HG02588 (cell line): Measurements from ENCODE around the gene MTUS2.

ENCODE experiments used
- ATAC-seq: cut with Tn5 transposase; IDR thresholded peaks from one replicate; pipeline ENCODE4 v1.9.1; 2021; ENCODE audit warnings: mild to moderate bottlenecking, moderate library complexity; ENCODE audit not compliant: unreplicated experiment

The MTUS2 gene

DNA sequence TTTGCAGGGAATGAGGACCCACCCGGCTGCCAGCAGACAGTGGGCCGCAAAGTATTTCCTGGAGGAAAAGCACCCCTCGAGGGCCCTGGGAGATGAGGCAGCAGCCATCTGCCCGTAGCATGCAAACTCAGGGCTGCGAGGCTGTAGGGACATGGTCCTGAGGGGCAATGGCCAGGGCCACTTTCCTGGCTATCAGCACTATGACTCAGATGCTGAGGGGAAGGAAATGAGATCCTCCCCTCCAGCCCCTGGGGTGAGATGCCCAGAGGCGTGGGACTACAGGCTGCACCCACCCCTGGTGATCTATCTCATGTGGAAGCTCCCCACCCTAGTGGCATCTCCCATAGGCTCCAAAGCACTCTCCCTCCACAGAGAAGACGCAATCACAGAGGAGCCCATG, 695.2 kb downstream of the MTUS2 start:
- ATAC-seq: no peak

DNA sequence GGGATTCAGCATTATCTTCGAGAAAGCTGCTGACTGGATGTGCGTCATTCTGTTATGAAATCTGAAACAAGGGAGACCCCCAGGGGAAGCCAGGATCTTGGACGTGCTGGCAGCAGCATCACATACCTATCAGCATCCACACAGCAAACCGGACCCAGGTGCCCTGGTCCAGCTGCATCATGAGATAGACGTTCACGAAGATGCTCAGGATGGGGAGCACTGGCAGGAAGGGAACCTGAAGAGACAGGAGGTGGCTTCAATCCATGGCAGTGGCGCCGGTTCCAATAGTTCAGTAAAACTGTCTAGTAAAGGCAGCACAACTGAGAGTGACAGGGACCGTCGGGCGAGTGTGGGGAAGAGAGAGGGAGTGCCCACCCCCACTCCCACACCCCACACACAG, 695.9 kb downstream of the MTUS2 start:
- no peak for ATAC-seq

DNA sequence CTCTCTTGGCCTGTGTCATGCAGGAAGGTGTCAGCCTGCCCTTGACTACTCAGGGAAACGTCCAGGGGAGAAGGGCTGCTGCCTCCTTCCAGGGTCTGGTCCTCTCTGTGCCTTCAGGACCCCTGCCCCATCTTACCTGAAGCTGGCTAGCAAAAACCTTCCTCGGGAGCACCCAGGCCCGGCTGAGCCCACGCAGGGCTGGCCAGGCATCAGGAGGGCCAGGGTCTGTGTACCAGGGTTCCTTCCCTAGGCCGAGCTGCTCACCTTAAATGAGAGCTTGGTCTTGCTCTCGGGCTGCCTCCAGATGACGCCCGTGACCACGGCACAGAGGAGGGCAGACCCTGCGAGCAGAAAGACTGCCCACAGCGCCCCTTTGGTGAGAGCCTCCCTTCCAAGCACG, 696.7 kb downstream of the MTUS2 start:
- no peak for ATAC-seq

DNA sequence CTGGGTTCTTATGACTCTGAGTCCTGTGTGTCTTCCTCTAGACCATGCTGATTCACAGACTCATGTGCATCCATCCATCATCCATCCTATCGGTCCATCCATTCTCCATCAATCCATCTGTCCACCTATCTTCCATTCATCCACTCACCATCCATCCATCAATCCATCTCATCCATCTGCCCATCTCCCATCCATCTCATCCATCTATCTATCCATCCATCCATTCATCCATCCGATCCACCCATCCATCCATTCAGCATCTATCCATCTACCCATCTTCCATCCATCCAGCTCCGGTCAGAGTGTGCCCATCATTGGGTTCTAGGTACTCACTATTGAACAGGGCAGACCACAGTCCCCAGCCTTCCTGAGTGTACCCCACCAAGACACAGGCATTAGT, 699.8 kb downstream of the MTUS2 start:
- no peak for ATAC-seq

DNA sequence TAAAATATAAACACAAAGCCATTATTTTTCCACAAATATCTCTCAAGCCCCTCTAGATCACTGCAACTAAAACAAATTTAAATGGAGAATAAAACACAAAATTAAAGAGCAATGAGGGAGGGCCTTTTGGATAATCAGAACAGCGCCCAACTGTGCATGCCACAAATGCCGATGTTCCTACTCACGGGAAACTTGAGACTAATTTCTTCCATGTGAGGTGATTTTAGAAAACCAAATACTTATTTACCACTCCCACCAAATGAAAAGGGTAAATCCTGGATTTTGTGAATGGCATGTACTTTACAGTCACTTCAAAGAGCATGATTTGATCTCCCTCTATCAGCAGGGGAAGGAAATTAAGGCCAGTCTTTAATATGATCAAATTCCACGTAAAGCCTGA, 700.5 kb downstream of the MTUS2 start:
- no peak for ATAC-seq

DNA sequence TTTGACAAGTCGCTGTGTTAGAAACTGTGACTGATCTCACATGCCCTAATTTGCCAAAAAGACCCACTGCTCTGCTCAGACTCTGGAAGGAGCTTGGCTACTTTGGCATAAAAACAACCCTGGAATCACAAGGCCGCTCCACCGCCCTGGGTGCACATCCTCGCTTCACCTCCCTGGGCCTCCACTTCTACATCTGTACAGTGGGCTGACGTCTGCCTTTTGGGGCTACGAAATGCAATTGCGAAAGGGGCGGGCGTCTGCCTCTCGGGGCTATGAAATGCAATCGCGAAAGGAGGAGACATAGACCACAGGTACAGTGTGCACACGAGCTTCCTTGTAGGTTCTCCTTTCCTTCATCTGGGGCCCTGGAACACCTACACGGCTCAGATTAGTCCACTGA, 701.2 kb downstream of the MTUS2 start:
- no peak for ATAC-seq

DNA sequence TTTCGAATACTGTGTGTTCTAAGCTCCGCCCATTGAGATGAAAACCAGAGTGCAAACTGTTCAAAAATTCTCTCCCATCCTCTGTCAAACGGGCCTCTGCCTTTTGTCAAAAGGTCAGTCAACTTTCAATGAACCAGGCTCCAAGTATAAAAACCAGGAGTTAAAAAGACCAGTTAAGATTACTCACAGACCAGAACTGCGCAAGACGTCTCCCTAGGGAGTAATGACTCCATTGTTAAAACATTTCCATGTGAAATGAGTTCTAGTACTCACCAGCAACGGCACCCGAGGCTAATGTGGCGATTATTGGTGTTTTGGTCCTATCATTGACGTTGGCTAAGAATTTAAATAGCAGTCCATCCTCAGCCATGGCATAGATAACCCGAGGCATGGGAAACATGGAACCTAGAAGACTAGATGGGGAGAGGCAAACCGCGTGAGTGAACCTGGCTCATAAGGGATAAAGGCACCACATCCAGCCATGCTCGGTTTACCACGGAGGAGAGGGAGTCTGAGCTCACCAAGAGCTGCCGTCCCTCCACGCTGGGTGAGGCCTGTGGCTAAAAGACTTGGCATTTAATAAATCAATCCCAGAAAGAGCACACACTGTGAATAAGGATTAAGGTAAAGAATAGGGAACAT, 702.0 kb downstream of the MTUS2 start:
- no peak for ATAC-seq

DNA sequence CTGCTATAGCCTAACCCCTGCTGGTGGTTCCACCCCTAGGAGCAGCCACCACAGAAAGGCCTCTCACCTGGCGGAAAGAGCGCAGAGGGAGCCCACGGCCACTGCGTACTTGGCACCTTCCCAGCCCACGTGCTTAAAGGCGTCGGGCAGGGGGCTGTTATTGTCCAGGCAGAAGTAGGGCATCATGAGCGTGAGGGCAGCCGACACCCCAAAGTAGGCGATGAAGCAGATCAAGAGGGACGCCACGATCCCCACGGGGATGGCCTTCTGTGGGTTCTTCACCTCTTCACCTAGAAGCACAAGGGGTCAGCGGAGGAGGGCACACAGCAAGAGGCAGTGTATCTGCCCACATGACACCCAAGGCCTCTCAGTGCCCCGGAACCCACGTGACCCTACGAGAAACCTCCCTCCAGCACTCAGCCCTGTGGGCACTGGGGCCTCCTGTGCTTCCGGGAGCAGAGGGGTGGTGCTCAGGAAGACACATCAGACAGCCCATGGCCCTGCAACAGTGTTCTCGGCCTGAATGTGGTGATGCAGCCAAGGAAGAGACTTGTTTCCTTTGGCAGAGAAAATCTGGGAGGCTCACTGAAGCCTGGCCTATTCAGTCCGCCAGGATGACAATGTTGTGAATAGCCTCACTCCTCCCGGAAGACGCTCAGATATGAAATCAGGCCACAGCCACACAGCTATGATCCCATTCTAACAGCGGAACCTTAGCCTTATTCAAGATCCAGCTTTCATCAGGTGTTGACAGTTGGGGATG, 703.2 kb downstream of the MTUS2 start:
- ATAC-seq: no peak

DNA sequence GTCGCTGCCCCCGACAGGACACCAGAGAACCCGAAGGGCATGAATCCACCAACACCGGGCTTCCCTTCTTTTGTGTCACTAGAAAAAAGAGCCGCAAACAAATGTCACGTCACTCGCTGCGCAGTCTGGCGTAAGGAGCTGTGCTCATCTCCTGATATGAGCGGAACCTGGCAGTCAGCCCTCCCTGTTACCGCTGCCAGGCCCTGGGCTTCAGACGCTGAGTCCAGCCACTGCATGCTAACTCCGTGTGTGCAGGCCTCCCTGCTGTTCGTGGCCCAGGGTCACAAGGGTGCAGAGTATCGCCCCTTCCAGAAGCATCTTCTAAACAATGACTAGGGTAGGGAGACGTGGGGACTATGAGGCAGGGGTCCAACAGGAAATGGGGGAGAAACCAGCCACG, 704.0 kb downstream of the MTUS2 start:
- ATAC-seq: no peak

DNA sequence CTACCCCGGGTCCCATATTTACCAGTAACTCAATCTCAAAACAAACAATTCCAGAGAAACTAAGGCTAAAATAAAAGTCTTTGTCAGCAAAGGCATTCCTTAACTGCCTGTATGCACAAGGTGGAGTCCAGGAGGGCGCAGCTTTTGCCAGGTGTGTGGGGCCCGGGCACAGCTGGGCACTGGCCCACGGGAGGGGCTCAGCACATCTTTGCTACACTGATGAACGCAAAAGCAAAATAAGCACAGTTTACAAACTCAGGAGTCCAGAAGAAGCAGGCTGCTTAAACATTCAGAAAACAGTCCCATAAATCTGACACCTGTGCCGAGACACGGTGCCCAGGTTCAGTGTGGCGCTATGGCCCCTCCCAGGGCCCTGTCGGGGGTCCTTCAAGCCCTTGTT, 704.5 kb downstream of the MTUS2 start:
- no peak for ATAC-seq

DNA sequence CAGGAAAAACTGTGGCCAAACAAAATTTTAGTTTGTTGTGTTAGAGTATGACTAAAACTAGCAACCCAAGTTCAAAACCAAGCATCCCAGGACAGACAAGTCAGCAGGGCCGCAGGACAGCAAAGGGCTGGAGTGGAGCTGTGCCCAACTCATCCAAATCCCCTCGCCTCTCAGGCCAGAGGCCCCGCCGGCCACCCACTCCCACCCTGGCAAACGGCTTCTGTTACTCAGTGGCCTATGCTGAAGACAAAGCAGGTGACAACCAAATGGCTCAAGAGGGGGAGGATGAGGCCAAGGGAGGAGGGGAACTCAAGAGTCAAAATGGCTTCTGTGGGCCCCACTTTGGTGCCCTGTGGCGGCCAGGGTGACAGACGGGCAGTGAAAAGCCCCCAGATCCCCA, 705.6 kb downstream of the MTUS2 start:
- ATAC-seq: no peak

DNA sequence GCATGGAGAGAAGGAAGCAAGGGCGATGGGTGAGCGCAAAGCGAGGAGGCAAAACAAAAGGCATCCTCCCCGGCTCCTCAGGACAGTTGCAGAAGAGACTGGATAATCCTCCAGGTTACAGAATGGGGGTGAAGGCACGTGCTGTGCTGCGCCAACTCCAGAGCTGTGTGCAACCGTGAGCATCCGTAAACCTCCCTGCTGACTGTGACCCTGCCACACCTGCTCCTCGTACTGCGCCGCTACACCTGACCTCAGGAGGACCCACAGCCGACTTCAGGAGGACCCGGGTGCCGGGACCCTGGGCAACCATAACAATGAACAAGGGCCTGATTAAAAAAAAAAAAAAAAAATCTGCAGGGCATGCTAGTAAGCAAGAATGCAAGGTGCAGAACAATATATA, 706.6 kb downstream of the MTUS2 start:
- ATAC-seq: no peak

DNA sequence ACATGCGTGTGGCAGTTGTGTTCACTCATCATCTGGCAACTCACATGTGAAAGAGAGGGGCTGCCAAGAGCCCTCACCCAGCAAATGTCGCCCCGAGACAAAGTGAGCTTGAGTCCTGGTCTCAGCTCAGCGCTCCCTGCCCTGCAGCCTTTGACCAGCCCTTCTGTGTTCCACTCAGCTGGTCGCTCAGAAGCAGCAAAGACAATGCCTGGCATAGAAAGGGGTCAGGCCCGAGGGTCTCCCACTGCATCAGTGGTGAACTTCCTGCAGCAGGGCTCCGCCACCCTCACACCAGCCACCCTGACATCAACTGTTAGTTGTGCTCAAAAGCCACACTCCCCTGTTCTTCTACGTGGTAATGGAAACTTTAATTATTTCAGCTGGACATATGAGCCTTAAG, 707.4 kb downstream of the MTUS2 start:
- ATAC-seq: no peak

DNA sequence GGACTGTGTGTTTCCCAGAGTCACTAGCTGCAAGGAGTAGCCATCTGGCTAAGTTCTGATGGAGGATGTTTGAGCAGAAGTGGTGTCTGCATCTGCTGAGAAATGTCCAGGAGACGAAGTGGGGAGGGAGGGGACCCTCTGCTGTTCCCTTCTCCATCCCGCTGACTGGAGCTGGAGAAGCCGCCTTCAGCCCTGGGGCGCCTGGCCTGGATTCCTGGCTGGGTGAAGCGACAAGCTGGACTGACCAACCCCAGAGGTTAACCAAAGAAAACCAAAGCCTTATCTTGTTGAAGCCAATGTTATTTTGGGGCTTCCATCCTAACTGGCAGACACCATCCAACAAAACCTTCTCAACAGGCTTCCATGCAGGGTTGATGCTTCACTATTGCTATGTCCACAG, 707.8 kb downstream of the MTUS2 start:
- no peak for ATAC-seq

DNA sequence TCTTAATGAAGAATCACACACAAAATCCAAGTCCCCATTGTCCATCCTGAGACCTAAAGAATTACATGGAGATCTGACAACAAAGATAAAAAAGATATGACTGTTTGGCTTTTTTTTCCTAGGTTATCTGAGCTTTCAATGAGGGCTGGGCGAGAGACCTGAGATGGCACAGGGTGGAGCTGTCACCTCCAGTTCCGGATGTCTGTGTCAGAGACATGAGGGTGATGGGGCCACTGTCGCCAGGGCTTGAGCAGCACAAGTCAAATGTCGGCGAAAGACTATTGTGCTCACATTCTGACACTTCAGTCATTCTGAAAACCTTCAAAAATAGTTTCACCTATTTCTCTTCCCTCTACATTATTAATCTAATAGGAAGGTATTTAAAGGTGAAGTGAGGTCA, 709.6 kb downstream of the MTUS2 start:
- no peak for ATAC-seq

DNA sequence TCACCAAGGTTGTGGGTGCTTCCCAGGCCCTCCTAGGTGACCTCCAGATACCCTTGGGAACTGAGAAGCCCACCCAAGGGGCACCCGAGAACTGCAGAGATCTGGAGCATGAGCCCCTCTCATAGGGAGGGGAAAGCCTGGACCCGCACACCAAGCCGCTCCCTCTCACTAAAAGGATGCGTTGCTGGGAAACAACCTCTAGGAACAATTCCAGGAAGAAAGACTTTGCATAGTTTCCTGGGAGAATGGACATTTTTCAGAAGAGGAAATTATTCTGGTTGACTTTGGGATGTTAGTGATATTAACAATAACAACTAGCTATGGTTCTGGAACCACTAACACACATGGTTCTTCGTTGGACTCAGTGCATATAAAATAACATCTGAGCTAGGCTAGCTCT, 710.8 kb downstream of the MTUS2 start:
- ATAC-seq: no peak

DNA sequence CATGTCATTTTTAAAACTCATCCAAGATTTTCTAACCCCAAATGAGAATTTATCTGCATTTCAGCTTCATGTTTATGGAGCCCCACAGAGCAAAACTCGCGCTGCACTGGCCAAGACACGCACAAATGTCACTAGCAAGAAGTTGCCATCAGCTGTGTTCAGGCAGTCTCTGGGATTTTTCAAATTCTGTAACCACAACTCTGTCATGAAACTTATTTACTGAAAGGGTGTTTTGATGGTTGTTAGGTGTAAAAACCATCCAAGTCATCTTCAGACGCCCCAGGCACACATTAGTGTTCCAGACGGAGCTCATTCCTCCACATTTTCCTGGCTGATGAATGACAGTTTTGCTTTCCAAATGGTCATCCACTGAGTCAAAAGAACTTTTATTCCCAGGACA, 712.0 kb downstream of the MTUS2 start:
- ATAC-seq: no peak

DNA sequence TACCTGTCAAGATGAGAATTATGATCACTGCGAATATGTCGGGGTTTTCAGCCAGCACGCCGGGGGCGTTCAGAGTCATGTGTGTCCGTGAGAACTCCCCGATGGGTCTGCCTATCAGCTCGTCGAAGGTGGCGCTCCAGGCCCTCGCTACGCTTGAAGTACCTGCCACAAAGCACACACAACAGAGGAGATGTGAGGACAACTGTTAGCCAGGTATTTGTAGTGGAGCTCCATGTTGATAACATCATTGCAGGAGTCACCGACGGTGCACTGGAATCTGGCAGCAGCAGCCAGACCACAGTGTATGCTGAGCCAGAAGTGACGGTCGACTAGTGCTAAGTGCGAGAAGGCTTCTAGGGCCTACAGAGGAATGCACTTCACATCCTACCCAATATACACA, 712.7 kb downstream of the MTUS2 start:
- ATAC-seq: no peak

DNA sequence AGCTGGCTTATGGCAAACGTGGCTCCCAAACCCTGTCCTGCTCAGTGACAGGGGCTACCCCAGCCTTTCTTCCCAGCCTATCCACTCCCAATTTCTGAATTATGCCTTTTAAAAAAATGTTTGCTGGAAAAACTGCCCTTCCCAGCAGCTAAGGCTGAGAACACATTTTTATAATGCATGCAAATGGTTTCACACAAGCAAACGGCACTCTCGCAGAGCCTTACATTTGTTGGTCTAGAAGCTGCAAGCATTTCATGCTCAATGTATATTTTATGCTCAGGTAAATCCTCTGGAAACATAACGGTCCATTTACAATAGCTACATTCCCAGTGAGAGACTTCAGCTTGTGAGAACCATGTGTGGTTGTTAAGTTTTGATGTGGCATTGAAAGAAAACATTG, 713.9 kb downstream of the MTUS2 start:
- no peak for ATAC-seq

DNA sequence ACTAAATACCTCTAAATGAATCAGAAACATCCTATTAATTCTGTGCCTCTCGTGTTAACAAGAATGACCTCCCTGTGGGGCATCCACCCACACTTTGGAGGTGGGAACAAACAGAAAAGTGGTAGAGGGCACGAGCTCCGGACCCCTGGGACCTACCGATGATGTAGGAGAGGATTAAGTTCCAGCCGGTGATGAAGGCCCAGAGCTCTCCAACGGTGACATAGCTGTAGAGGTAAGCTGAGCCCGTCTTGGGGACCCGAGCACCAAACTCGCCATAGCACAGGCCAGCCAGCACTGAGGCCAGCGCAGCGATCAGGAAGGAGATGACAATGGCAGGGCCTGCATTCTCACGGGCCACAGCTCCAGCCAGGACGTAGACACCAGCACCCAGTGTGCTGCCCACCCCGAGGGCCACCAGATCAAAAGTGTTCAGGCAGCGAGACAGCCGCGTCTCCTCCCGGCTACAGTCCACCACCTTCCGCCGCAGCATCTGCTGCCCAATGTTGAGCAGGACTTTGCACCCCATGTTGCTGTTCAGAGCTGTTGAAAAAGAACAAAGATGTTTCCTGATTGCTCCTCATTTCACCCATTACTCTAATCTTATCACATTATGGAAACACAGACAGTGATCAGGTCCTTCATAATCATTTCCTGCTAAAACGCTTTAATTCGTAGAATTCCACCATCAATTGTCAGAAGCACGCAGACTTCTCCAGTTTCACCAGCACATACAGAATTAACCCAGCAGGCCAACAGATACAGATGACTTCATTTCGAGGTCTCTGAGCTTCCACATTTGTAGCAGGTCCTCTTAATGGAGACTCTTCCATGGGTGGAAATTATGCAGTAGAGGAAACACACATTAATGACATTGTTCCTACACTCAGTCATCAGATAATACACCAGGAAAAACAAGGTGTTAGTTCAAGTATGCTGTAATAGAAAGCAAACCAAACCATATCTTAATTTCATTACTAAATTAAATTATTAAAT, 715.8 kb downstream of the MTUS2 start:
- ATAC-seq: no peak

DNA sequence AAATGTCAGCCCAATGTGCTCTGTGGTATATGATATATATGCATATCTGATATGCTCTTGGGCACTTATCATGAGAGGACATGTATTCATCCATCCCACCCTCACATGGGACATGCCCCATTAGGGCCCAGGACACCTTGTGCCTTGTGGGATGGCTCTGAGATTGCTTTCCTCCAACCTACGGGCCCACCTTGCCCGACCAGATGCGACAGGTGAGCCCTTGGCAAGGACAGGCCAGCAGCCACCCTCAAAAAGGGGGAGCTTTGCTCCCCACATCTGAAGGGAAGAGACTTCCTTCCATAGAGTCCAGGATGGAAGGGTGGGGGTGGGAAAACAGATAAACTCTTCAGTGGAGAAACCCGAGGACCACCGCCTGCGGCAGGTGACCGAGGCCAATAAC, 716.7 kb downstream of the MTUS2 start:
- ATAC-seq: no peak
